IMR-90 (cell line): Measurements from ENCODE around the gene ATP11A. TPM values are rescaled to one million over a fixed set of nuclear protein-coding genes. Genes with fewer than 3 reads are reported as not detected.

ENCODE experiments used
- ATAC-seq: fragments of 200-7000 bp; cut with Tn5 transposase; 2 replicates; pipeline ENCODE4 v1.9.1; 2020; ENCODE audit warnings: low read depth, mild to moderate bottlenecking, moderate library complexity
- BruUV-seq: library from RNA; stranded (reverse); fragments of 400-500 nt; replicated peaks from 2 replicates; lab custom pipeline; 2021; lab: Mats Ljungman, UMichigan
- CTCF ChIA-PET: fragments of 300-600 bp; formaldehyde crosslinking; extraction: SDS; loops from one replicate; lab custom pipeline; 2021; ENCODE audit warnings: antibody characterized with exemption; lab: Yijun Ruan, JAX
- POLR2A ChIA-PET: fragments of 300-600 bp; sonication (Branson Sonifier 250); formaldehyde crosslinking; loops from one replicate; lab custom pipeline; 2022; ENCODE audit warnings: antibody characterized with exemption; ENCODE audit not compliant: unreplicated experiment; lab: Charles Lee
- DNase-seq: peaks from one replicate; pipeline ENCODE4 v3.0.0; 2013
- H2AFZ ChIP-seq: replicated peaks from 2 replicates; pipeline ENCODE3; 2013; ENCODE audit warnings: low read length, mild to moderate bottlenecking; ENCODE audit not compliant: poor library complexity
- H2AK5ac ChIP-seq: 2 replicates; pipeline ENCODE4 v1.6.1; 2013; ENCODE audit warnings: low read depth, low read length, inconsistent platforms
- H2AK9ac ChIP-seq: replicated peaks from 2 replicates; pipeline ENCODE3; 2013; ENCODE audit warnings: mild to moderate bottlenecking, low read depth, low read length, moderate library complexity; ENCODE audit not compliant: poor library complexity
- H2BK120ac ChIP-seq: 2 replicates; pipeline ENCODE4 v1.6.1; 2013; ENCODE audit warnings: low read depth, low read length, inconsistent platforms
- H2BK15ac ChIP-seq: 3 replicates; pipeline ENCODE4 v1.6.1; 2013; ENCODE audit warnings: low read depth, low read length, inconsistent platforms
- H2BK20ac ChIP-seq: 2 replicates; pipeline ENCODE4 v1.6.1; 2013; ENCODE audit warnings: low read depth, mild to moderate bottlenecking, inconsistent platforms, low read length, moderate library complexity
- H2BK5ac ChIP-seq: 2 replicates; pipeline ENCODE4 v1.6.1; 2013; ENCODE audit warnings: mild to moderate bottlenecking, low read depth, low read length, inconsistent platforms; ENCODE audit not compliant: poor library complexity, severe bottlenecking
- H3K14ac ChIP-seq: replicated peaks from 2 replicates; pipeline ENCODE4 v1.6.1; 2013; ENCODE audit warnings: low read depth, low read length, inconsistent platforms
- H3K18ac ChIP-seq: 2 replicates; pipeline ENCODE4 v1.6.1; 2013; ENCODE audit warnings: low read depth, low read length, control low read depth
- H3K23ac ChIP-seq: 2 replicates; pipeline ENCODE4 v1.6.1; 2013; ENCODE audit warnings: low read depth, low read length, inconsistent platforms
- H3K27ac ChIP-seq: 2 replicates; pipeline ENCODE4 v1.5.1; 2013; ENCODE audit warnings: mild to moderate bottlenecking, control low read depth, low read length; ENCODE audit not compliant: insufficient read depth
- H3K27me3 ChIP-seq: 2 replicates; pipeline ENCODE4 v1.6.1; 2013; ENCODE audit warnings: low read length; ENCODE audit not compliant: control insufficient read depth, insufficient read depth
- H3K36me3 ChIP-seq: 2 replicates; pipeline ENCODE4 v1.6.1; 2013; ENCODE audit warnings: low read length, mixed read lengths; ENCODE audit not compliant: control insufficient read depth, insufficient read depth
- H3K4ac ChIP-seq: 2 replicates; pipeline ENCODE4 v1.6.1; 2013; ENCODE audit warnings: low read depth, low read length, inconsistent platforms
- H3K4me1 ChIP-seq: 2 replicates; pipeline ENCODE4 v1.6.1; 2013; ENCODE audit warnings: low read length, mixed read lengths; ENCODE audit not compliant: control insufficient read depth, insufficient read depth
- H3K4me2 ChIP-seq: 2 replicates; pipeline ENCODE4 v1.6.1; 2013; ENCODE audit warnings: low read depth, mild to moderate bottlenecking, control low read depth, low read length, moderate library complexity
- H3K4me3 ChIP-seq: 2 replicates; pipeline ENCODE4 v1.5.1; 2013; ENCODE audit warnings: low read depth, mild to moderate bottlenecking, control low read depth, low read length, moderate library complexity; ENCODE audit not compliant: insufficient read depth
- H3K56ac ChIP-seq: 2 replicates; pipeline ENCODE4 v1.6.1; 2013; ENCODE audit warnings: low read length, inconsistent platforms; ENCODE audit not compliant: insufficient read depth; ENCODE audit errors: extremely low read depth
- H3K79me1 ChIP-seq, 2 experiments: 2 replicates each; pipeline ENCODE4 v1.6.1; 2013; ENCODE audit warnings: low read length in 2 of 2, inconsistent platforms in 1 of 2, low read depth in 1 of 2
- H3K9ac ChIP-seq: 2 replicates; pipeline ENCODE4 v1.6.1; 2013; ENCODE audit warnings: low read depth, low read length, control low read depth
- H3K9me1 ChIP-seq: 2 replicates; pipeline ENCODE4 v1.6.1; 2013; ENCODE audit warnings: low read length, inconsistent platforms; ENCODE audit not compliant: insufficient read depth
- H3K9me3 ChIP-seq: 2 replicates; pipeline ENCODE4 v1.6.1; 2013; ENCODE audit warnings: low read length; ENCODE audit not compliant: control insufficient read depth, insufficient read depth
- H4K20me1 ChIP-seq: 2 replicates; pipeline ENCODE4 v1.6.1; 2013; ENCODE audit warnings: low read length, inconsistent platforms; ENCODE audit not compliant: insufficient read depth
- H4K5ac ChIP-seq: 2 replicates; pipeline ENCODE4 v1.6.1; 2013; ENCODE audit warnings: mild to moderate bottlenecking, low read depth, low read length, control low read depth
- H4K8ac ChIP-seq, 2 experiments: 2 replicates each; pipeline ENCODE4 v1.6.1; 2013; ENCODE audit warnings: low read depth in 2 of 2, low read length in 2 of 2, control low read depth in 1 of 2, inconsistent platforms in 1 of 2
- H4K91ac ChIP-seq: 2 replicates; pipeline ENCODE4 v1.6.1; 2013; ENCODE audit warnings: low read depth, low read length, inconsistent platforms; ENCODE audit not compliant: insufficient read depth
- RCOR1 ChIP-seq: IDR thresholded peaks from 2 replicates; pipeline ENCODE4 v1.6.1; 2012; ENCODE audit warnings: mild to moderate bottlenecking, low read length, improper control_type of control experiment; ENCODE audit not compliant: insufficient replicate concordance
- WGBS, 2 experiments: methylation state at CpG; one replicate each; pipeline versions ENCODE4 v1.1.5 to v1.1.7; 2013; ENCODE audit warnings: missing lambda C conversion rate in 2 of 2; ENCODE audit not compliant: insufficient read length in 1 of 2; ENCODE audit errors: extremely low coverage in 2 of 2; 5-methylcytosine and 5-hydroxymethylcytosine counted together
- dilution Hi-C: fragments of 300-500 bp; cut with HindIII; formaldehyde crosslinking; loops from one replicate; pipeline ENCODE4 v1.14.3; 2018; ENCODE audit warnings: low sequenced_read_pairs; ENCODE audit not compliant: unreplicated experiment
- in situ Hi-C: fragments of 300-500 bp; cut with MboI; formaldehyde crosslinking; loops from 3 replicates; pipeline ENCODE4 v1.14.3; 2019; ENCODE audit warnings: low sequenced_read_pairs, inconsistent platforms, mixed read lengths
- intact Hi-C: fragments of 100-400 bp; cut with micrococcal nuclease; formaldehyde crosslinking; loops from 2 replicates; pipeline ENCODE4 v1.10.0; 2022
- polyA plus RNA-seq, 3 experiments: library from polyadenylated mRNA; depleted of rRNA; stranded (reverse); fragments of >200 nt; gene quantifications; 2 replicates each; pipeline ENCODE4 v1.2.3, GENCODE V29; 2012; ENCODE audit warnings: low replicate concordance in 1 of 3
- total RNA-seq: library from RNA; depleted of rRNA; stranded (reverse); fragments of >200 nt; gene quantifications from 2 replicates; pipeline ENCODE4 v1.2.3, GENCODE V29; 2012

ATP11A gene
- total and polyA plus RNA-seq, 2 of the 4 experiments (the other 2 are of a cell fraction): 8.4 to 12.0 TPM

DNA sequence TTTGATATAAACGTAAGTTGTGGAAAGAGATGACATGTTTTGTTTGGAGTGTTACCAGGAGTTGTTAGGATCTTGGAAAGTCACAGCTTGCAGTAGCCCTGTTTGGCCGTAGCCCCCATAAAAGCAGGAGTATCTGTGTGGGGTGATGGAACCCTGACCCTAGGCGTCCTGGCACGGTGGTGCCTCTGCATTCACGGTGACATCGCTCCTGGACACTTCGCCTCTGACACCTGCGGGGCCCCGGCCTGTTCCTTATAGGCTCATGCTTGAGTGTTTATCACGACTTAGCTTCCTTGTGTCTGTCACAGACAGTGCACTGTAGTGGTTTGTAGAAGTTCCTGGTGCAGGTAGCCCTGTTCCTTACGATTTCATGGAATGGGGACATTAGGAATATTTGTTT lies 74.2 kb downstream of the ATP11A start:
- DNase-seq: no peak
- Histone ChIP-seq H3K14ac (no peak overlapping the region), H3K27me3 (no peaks in the 10 kb centered on the region), H3K4ac (no peak overlapping the region), H3K79me1 (peaks cover 12 to 14% of the 10 kb centered on the region in 2 experiments; a peak in 3 of 4 replicates), H3K18ac (no peak overlapping the region), H2BK120ac (no peak overlapping the region), H3K9me3 (no peaks in the 10 kb centered on the region), H4K91ac (no peak overlapping the region), H3K9me1 (peaks cover 6% of the 10 kb centered on the region; the same call in 1 of the 2 replicates), H4K20me1 (peaks cover 12% of the 10 kb centered on the region; the same call in 1 of the 2 replicates), H2BK15ac (no peak overlapping the region), H2AK9ac (no peak overlapping the region), H3K4me1 (peaks cover 14% of the 10 kb centered on the region), H3K4me3 (no peak overlapping the region), H2BK5ac (no peak overlapping the region), H3K56ac (no peak overlapping the region), H3K9ac (no peak overlapping the region), H4K8ac (no peak overlapping the region), H3K23ac (no peak overlapping the region), H2AFZ (no peak overlapping the region), H2AK5ac (no peak overlapping the region), H3K27ac (no peak overlapping the region), H2BK20ac (no peak overlapping the region), H4K5ac (no peak overlapping the region), H3K4me2 (no peak overlapping the region), H3K36me3 (no peaks in the 10 kb centered on the region)
- ChIA-PET CTCF (interaction anchor here (0.6 kb wide), 1 partner anchor 16 kb away, joined by 4 read pairs; no protein-coding TSS in a partner anchor), POLR2A (no interaction called here)
- dilution Hi-C loops: no loop called here
- no TSS peak for BruUV-seq
- no peak for TF ChIP-seq RCOR1
- ATAC-seq: no peak
- in situ Hi-C loops: no loop called here
- WGBS, 2 experiments: 70% methylated on average over 2 of the region's 11 CpGs; no CpG with 5 or more reads in 1 of the 2 experiments
- intact Hi-C loops: loop anchor here (5.0 kb wide), 1 partner anchor 72 kb away; the partner anchor contains the start of gene ATP11A
